Choroid plexus epithelial cell (primary cell): Measurements from ENCODE around the gene TGFB1.

Source experiments
- DNase-seq: peaks from one replicate; pipeline ENCODE4 v3.0.0-alpha.2; 2010; ENCODE audit warnings: low read depth
- H3K4me3 ChIP-seq: 2 replicates; pipeline ENCODE4 v1.5.1; 2011; ENCODE audit warnings: low read depth, mild to moderate bottlenecking, control low read depth, low read length, moderate library complexity
- CTCF ChIP-seq: conservative IDR thresholded peaks from 2 replicates; pipeline ENCODE4 v1.5.1; 2011; ENCODE audit warnings: low read depth, mild to moderate bottlenecking, control low read depth, inconsistent platforms, low read length, moderate library complexity

The TGFB1 gene

GRCh38 chr19:41311613-41312012 lies 42.1 kb downstream of the TGFB1 start:
- DNase-seq, result peak; percentile 42
- H3K4me3 ChIP-seq, result no peak overlapping the region
- TF ChIP-seq CTCF, result no peak

- TF ChIP-seq CTCF, result no peak
- no peak for DNase-seq
- peak overlapping the region; percentile 87 for H3K4me3 ChIP-seq
Measured at GRCh38 chr19:41311072-41311471, 42.6 kb downstream of the TGFB1 start.

DNA sequence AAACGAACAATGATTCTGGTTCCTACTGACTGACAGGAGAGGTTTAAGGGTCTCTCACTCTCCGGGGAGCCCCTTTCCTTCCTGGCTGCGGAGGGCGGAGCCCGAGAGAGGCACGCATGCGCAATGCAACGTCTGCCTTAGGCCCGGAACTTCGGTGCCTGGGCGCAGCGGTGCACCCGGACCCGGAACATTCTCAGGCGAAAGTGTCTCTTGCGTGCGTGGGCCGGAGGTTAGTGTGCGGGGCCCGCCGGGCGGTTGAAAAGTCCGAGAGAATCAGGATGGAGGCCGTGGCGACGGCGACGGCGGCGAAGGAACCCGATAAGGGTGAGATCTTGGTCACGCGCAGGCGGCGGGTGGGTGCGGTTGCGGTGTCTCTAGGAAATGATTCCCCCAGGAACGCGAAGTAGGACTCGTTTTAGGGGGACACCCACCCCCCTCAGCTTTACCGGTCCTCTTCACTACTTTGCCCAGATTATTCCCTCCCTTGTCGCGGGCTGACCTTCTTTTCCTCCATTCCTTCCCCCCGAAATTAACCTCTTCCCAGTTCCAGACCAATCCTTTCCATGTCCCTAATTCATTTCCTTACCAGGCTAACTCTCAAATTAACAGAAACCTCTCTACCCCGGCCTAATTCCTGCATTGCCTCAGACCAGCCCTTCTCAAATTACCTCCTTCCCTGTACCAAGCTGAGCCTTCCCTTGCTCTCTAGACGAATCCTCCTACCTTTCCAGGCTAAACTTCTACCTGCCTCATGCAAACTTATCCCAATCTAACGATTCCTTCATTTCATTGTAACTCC lies 43.5 kb downstream of the TGFB1 start, which contains the start of gene CCDC97:
TSS of gene CCDC97 (plus strand) at position 140 of the 799 bp plus-strand sequence. CDS start at position 279, 139 bp downstream.
- TF ChIP-seq CTCF, result no peak
- peak; percentile 90 for DNase-seq
- peak within 1 kb of the TSS; percentile 87 for H3K4me3 ChIP-seq

- no peak for TF ChIP-seq CTCF
- DNase-seq, result no peak
- H3K4me3 ChIP-seq, result peak overlapping the region; percentile 87
Measured at GRCh38 chr19:41309180-41310032, 44.3 kb downstream of the TGFB1 start.

DNA sequence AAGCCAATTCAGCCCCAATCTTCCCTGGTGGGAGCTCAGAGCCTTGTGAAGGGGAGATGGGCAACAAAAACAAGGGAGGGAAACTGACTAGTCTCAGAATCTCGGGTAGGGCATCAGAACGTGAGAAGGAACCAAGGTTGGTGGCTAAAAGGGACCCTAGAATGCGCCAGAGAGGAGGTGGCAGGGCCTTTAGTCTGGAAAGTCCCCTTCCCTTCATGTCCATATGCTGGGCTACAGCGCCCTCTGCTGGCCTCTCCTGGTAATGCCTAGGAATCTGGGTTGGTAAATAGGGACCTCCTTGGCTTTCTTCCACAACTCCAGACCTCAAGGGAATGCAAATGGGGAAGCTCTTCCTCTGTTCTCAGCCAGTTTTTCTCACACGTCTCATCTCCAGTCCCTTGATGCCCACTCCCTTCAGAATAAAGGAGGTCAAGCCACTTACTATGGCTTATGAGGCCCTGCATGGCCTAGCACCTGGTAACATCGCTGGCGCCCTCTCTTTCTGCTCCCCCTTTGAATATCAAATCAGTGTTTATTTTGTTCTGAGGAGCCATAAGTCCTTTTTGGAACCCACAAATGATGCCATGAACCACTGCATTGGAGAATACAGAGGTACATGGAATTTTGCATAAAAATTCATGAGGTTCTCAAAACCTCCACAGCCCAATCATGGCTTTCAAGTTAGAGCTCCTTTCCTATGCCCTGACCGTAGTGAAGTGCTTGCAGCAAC lies 45.1 kb downstream of the TGFB1 start:
- peak; percentile 93 for DNase-seq
- H3K4me3 ChIP-seq, result peak overlapping the region; percentile 87
- TF ChIP-seq CTCF, result peak; percentile 97

- no peak overlapping the region for H3K4me3 ChIP-seq
- TF ChIP-seq CTCF, result no peak
Measured at GRCh38 chr19:41307954-41308449, 45.7 kb downstream of the TGFB1 start.

More at GRCh38 chr19:41307954-41308449, 45.7 kb downstream of the TGFB1 start:
- DNase-seq, result no peak
